HepG2 (cell line): Measurements from ENCODE around the gene DLL4. TPM values are rescaled to one million over a fixed set of nuclear protein-coding genes. Genes with fewer than 3 reads are reported as not detected.

Experiments used
- ATAC-seq: fragments of 200-7000 bp; cut with Tn5 transposase; 3 replicates; pipeline ENCODE4 v1.9.1; 2020; ENCODE audit warnings: mild to moderate bottlenecking, moderate library complexity
- BruUV-seq: library from RNA; stranded (reverse); fragments of 400-500 nt; replicated peaks from 2 replicates; lab custom pipeline; 2021; lab: Mats Ljungman, UMichigan
- CTCF ChIA-PET: fragments of 300-600 bp; formaldehyde crosslinking; extraction: SDS; loops from one replicate; lab custom pipeline; 2021; ENCODE audit warnings: low total read pairs, inconsistent platforms, low intra/inter-chr PET ratio; lab: Yijun Ruan, JAX
- POLR2A ChIA-PET: fragments of 350-600 bp; sonication (Branson Sonifier 250); formaldehyde crosslinking; loops from one replicate; lab custom pipeline; 2020; ENCODE audit warnings: antibody characterized with exemption, inconsistent platforms; lab: Yijun Ruan, JAX
- DNase-seq: peaks from one replicate; pipeline ENCODE4 v3.0.0-alpha.2; 2015; ENCODE audit warnings: low spot score
- FAIRE-seq: peaks from 3 replicates; lab custom pipeline; 2011; peaks lifted over from hg19 to GRCh38; lab: Jason Lieb, UNC
- H2AFZ ChIP-seq: one replicate; pipeline ENCODE4 v1.6.1; 2011; ENCODE audit warnings: low read length, inconsistent platforms
- H3K27ac ChIP-seq: fragments of 300-600 bp; 3 replicates; pipeline ENCODE4 v1.8.0; 2011; ENCODE audit warnings: mixed run types, mild to moderate bottlenecking, mixed read lengths, low read length, inconsistent platforms; ENCODE audit not compliant: insufficient read depth; ENCODE audit errors: extremely low read length
- H3K27me3 ChIP-seq, 2 experiments: fragments of 200-600 bp in 1 of 2; 2 replicates in 1 of 2; 3 replicates in 1 of 2; pipeline versions ENCODE4 v1.6.0 to v1.8.0; 2011; ENCODE audit warnings: low read length in 2 of 2, mild to moderate bottlenecking in 2 of 2, moderate library complexity in 2 of 2, inconsistent platforms in 1 of 2; ENCODE audit not compliant: insufficient read depth in 2 of 2, control insufficient read depth in 1 of 2
- H3K36me3 ChIP-seq, 2 experiments: fragments of 200-600 bp in 1 of 2; replicated peaks in 1 of 2; 2 replicates in 1 of 2; 3 replicates in 1 of 2; pipeline versions ENCODE4 v1.5.1 to v1.8.0; 2011; ENCODE audit warnings: low read length in 2 of 2, inconsistent platforms in 1 of 2; ENCODE audit not compliant: insufficient read depth in 2 of 2, control insufficient read depth in 1 of 2
- H3K4me1 ChIP-seq: 2 replicates; pipeline ENCODE4 v1.5.1; 2012; ENCODE audit warnings: low read length, inconsistent platforms; ENCODE audit not compliant: insufficient read depth
- H3K4me2 ChIP-seq: 2 replicates; pipeline ENCODE4 v1.6.0; 2011; ENCODE audit warnings: low read depth, low read length, inconsistent platforms
- H3K4me3 ChIP-seq, 3 experiments: fragments of 200-600 bp in 1 of 3; sonication (generic), shearing (Covaris generic) in 1 of 3; replicated peaks in 1 of 3; 2 replicates each; pipeline ENCODE4 v1.5.1; 2011 to 2016; ENCODE audit warnings: low read length in 3 of 3, inconsistent platforms in 2 of 3, low read depth in 2 of 3, mild to moderate bottlenecking in 2 of 3, control low read depth in 1 of 3, mixed read lengths in 1 of 3; ENCODE audit not compliant: insufficient read depth in 1 of 3
- H3K79me2 ChIP-seq: one replicate; pipeline ENCODE4 v1.6.1; 2011; ENCODE audit warnings: low read length, inconsistent platforms; ENCODE audit not compliant: insufficient read depth
- H3K9ac ChIP-seq: 2 replicates; pipeline ENCODE4 v1.6.0; 2011; ENCODE audit warnings: mild to moderate bottlenecking, low read depth, low read length, inconsistent platforms; ENCODE audit not compliant: insufficient read depth
- H3K9me3 ChIP-seq: 2 replicates; pipeline ENCODE4 v1.5.1; 2012; ENCODE audit warnings: mild to moderate bottlenecking, low read length
- H4K20me1 ChIP-seq: 2 replicates; pipeline ENCODE4 v1.6.0; 2011; ENCODE audit warnings: inconsistent platforms, mild to moderate bottlenecking, low read length, moderate library complexity; ENCODE audit not compliant: insufficient read depth
- BORCS8-MEF2B ChIP-seq: sonication (generic); formaldehyde crosslinking; IDR thresholded peaks from 2 replicates; pipeline ENCODE4 v1.8.0; 2022; ENCODE audit warnings: mild to moderate bottlenecking, missing genetic modification reagents
- CENPX ChIP-seq: sonication (generic); formaldehyde crosslinking; IDR thresholded peaks from 2 replicates; pipeline ENCODE4 v1.9.0; 2021; ENCODE audit warnings: mild to moderate bottlenecking, missing genetic modification reagents, moderate library complexity
- DPF2 ChIP-seq: sonication (generic); formaldehyde crosslinking; IDR thresholded peaks from 2 replicates; pipeline ENCODE4 v1.4.0; 2020; ENCODE audit warnings: mild to moderate bottlenecking, low read depth, missing genetic modification reagents, borderline replicate concordance
- EED ChIP-seq: sonication (generic); formaldehyde crosslinking; IDR thresholded peaks from 2 replicates; pipeline ENCODE4 v1.5.0; 2020; ENCODE audit warnings: mild to moderate bottlenecking, missing genetic modification reagents
- HNRNPK ChIP-seq: fragments of 200-400 bp; formaldehyde crosslinking; IDR thresholded peaks from 2 replicates; pipeline ENCODE4 v1.6.1; 2018; ENCODE audit warnings: low read length, low read depth, moderate library complexity, mild to moderate bottlenecking; ENCODE audit not compliant: poor library complexity, severe bottlenecking
- JUN ChIP-seq: sonication (generic); formaldehyde crosslinking; IDR thresholded peaks from 2 replicates; pipeline ENCODE4 v1.4.0; 2020; ENCODE audit warnings: mild to moderate bottlenecking, missing genetic modification reagents
- MAZ ChIP-seq, 2 experiments: sonication (generic) in 1 of 2; formaldehyde crosslinking in 1 of 2; IDR thresholded peaks; 2 replicates each; pipeline versions ENCODE4 v1.5.0 to v1.6.1; 2012 to 2020; ENCODE audit warnings: low read depth in 2 of 2, mild to moderate bottlenecking in 2 of 2, borderline replicate concordance in 1 of 2, improper control_type of control experiment in 1 of 2, low read length in 1 of 2, missing genetic modification reagents in 1 of 2, moderate library complexity in 1 of 2
- SIN3A ChIP-seq: IDR thresholded peaks from 2 replicates; pipeline ENCODE4 v1.6.1; 2011; ENCODE audit warnings: low read depth, mild to moderate bottlenecking, control low read depth, low read length, borderline replicate concordance
- ZIK1 ChIP-seq: sonication (generic); formaldehyde crosslinking; IDR thresholded peaks from 2 replicates; pipeline ENCODE4 v1.5.0; 2020; ENCODE audit warnings: mild to moderate bottlenecking, low read depth, missing genetic modification reagents, borderline replicate concordance
- ZNF468 ChIP-seq: sonication (generic); formaldehyde crosslinking; IDR thresholded peaks from 2 replicates; pipeline ENCODE4 v1.8.0; 2022; ENCODE audit warnings: mild to moderate bottlenecking, moderate library complexity, missing genetic modification reagents
- ZNF660 ChIP-seq: sonication (generic); formaldehyde crosslinking; IDR thresholded peaks from 2 replicates; pipeline ENCODE4 v1.5.1; 2020; ENCODE audit warnings: mild to moderate bottlenecking, low read depth, missing genetic modification reagents, borderline replicate concordance
- ZNF772 ChIP-seq: sonication (generic); formaldehyde crosslinking; IDR thresholded peaks from 2 replicates; pipeline ENCODE4 v1.5.0; 2020; ENCODE audit warnings: mild to moderate bottlenecking, missing genetic modification reagents
- ZNF788 ChIP-seq: sonication (generic); formaldehyde crosslinking; IDR thresholded peaks from 2 replicates; pipeline ENCODE4 v1.5.0; 2020; ENCODE audit warnings: mild to moderate bottlenecking, missing genetic modification reagents, borderline replicate concordance
- WGBS: methylation state at CpG from one replicate; pipeline ENCODE4 v1.1.6; 2017; ENCODE audit warnings: low lambda C conversion rate; 5-methylcytosine and 5-hydroxymethylcytosine counted together
- in situ Hi-C: cut with HindIII; loops from 2 replicates; pipeline ENCODE4 v1.10.0; 2017; ENCODE audit warnings: low pct_unique_long_range_greater_than_20kb; ENCODE audit not compliant: extremely low pct_ligation_motif_present
- intact Hi-C: fragments of 100-400 bp; cut with micrococcal nuclease; formaldehyde crosslinking; loops from one replicate; pipeline ENCODE4 v1.10.0; 2022; ENCODE audit not compliant: unreplicated experiment
- polyA plus RNA-seq, 8 experiments: library from polyadenylated mRNA; depleted of rRNA in 3 of 8; stranded (reverse) in 7 of 8; unstranded in 1 of 8; fragments of >200 nt; fragmentation: Illumina TruSeq in 4 of 8; extraction: Trizol in 4 of 8; gene quantifications; 2 replicates each; pipeline versions ENCODE4 v1.2.1 to v1.2.3, GENCODE V29; 2011 to 2016; ENCODE audit warnings: low read depth in 4 of 8, missing spikeins in 1 of 8, mixed read lengths in 1 of 8; ENCODE audit not compliant: insufficient read depth in 1 of 8
- total RNA-seq, 5 experiments: library from RNA; depleted of rRNA; stranded (reverse); fragments of >200 nt; fragmentation: Illumina TruSeq; extraction: Trizol; gene quantifications; 2 replicates each; pipeline ENCODE4 v1.2.3, GENCODE V29; 2016; ENCODE audit warnings: low read depth in 1 of 5
- TF ChIP-seq, protein P1 (sequence below): sonication (generic); formaldehyde crosslinking; IDR thresholded peaks from 2 replicates; pipeline ENCODE4 v1.8.1; 2023; ENCODE audit warnings: mild to moderate bottlenecking, inconsistent platforms, moderate library complexity, missing genetic modification reagents, borderline replicate concordance
- TF ChIP-seq, protein P2 (sequence below): sonication (generic); formaldehyde crosslinking; IDR thresholded peaks from 2 replicates; pipeline ENCODE4 v1.8.1; 2023; ENCODE audit warnings: missing genetic modification reagents, inconsistent platforms, borderline replicate concordance
- TF ChIP-seq, protein P3 (sequence below): fragments of 450-650 bp; IDR thresholded peaks from 2 replicates; pipeline ENCODE4 v1.6.1; 2016
- TF ChIP-seq, protein P4 (sequence below): sonication (generic); formaldehyde crosslinking; IDR thresholded peaks from 2 replicates; pipeline ENCODE4 v1.4.0; 2020; ENCODE audit warnings: mild to moderate bottlenecking, missing genetic modification reagents

Gene DLL4
- total and polyA plus RNA-seq, 2 of the 13 experiments (the other 11 are each of a cell fraction or from before 2014, with no cell fraction given), result 0.20 to 0.25 TPM

- Histone ChIP-seq H3K4me1 (peaks cover 99% of the 10 kb centered on the region), H3K36me3 (no peaks in the 10 kb centered on the region), H3K27ac (no peak overlapping the region), H3K9ac (no peak overlapping the region), H3K9me3 (no peaks in the 10 kb centered on the region), H2AFZ (no peak overlapping the region), H3K27me3 (peaks cover 9 to 50% of the 10 kb centered on the region in 2 experiments), H3K79me2 (no peaks in the 10 kb centered on the region), H3K4me2 (peak overlapping the region; percentile 96), H4K20me1 (no peaks in the 10 kb centered on the region), H3K4me3 (peak overlapping the region in 2 of 3 experiments; percentile 49 to 70; a peak in 3 of 6 replicates)
- BruUV-seq, result no TSS peak
- ChIA-PET CTCF (no interaction called here), POLR2A (interaction anchor here (1.3 to 1.9 kb wide), 2 partner anchors 10 to 17 kb away, joined by 3 to 7 read pairs; no protein-coding TSS in a partner anchor)
- in situ Hi-C loops (no loop called here), intact Hi-C loops (no loop called here)
- FAIRE-seq (no peak), ATAC-seq (no peak), DNase-seq (no peak)
- 75% methylated on average over 13 of the region's 16 CpGs for WGBS
- TF ChIP-seq HNRNPK (no peak), CENPX (CRISPR knock-in tag) (no peak), SIN3A (0 out of 2 replicates have a peak, but pooled peaks have one; percentile 20), ZNF788 (CRISPR knock-in tag) (no peak), BORCS8-MEF2B (CRISPR knock-in tag) (no peak), JUN (CRISPR knock-in tag) (no peak), ZNF468 (CRISPR knock-in tag) (no peak), MAZ (IDR thresholded peaks at IDR 0.05; ENCODE audit: borderline replicate concordance, low read depth, low read length) (no peak), MAZ (CRISPR knock-in tag; IDR thresholded peaks at IDR 0.05; ENCODE audit: low read depth) (0 out of 2 replicates have a peak, but pooled peaks have one; percentile 5), ZNF772 (CRISPR knock-in tag) (0 out of 2 replicates have a peak, but pooled peaks have one; percentile 15), DPF2 (CRISPR knock-in tag) (no peak), ZNF660 (no peak), ZIK1 (CRISPR knock-in tag) (no peak), EED (CRISPR knock-in tag) (0 out of 2 replicates have a peak, but pooled peaks have one; percentile 17)
- TF ChIP-seq, protein P1, sequence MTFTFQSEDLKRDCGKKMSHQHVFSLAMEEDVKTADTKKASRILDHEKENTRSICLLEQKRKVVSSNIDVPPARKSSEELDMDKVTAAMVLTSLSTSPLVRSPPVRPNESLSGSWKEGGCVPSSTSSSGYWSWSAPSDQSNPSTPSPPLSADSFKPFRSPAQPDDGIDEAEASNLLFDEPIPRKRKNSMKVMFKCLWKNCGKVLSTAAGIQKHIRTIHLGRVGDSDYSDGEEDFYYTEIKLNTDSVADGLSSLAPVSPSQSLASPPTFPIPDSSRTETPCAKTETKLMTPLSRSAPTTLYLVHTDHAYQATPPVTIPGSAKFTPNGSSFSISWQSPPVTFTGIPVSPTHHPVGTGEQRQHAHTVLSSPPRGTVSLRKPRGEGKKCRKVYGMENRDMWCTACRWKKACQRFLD (CRISPR knock-in tag), result no peak
- TF ChIP-seq, protein P2, sequence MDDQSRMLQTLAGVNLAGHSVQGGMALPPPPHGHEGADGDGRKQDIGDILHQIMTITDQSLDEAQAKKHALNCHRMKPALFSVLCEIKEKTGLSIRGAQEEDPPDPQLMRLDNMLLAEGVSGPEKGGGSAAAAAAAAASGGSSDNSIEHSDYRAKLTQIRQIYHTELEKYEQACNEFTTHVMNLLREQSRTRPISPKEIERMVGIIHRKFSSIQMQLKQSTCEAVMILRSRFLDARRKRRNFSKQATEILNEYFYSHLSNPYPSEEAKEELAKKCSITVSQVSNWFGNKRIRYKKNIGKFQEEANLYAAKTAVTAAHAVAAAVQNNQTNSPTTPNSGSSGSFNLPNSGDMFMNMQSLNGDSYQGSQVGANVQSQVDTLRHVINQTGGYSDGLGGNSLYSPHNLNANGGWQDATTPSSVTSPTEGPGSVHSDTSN (CRISPR knock-in tag), result no peak
- TF ChIP-seq, protein P3, sequence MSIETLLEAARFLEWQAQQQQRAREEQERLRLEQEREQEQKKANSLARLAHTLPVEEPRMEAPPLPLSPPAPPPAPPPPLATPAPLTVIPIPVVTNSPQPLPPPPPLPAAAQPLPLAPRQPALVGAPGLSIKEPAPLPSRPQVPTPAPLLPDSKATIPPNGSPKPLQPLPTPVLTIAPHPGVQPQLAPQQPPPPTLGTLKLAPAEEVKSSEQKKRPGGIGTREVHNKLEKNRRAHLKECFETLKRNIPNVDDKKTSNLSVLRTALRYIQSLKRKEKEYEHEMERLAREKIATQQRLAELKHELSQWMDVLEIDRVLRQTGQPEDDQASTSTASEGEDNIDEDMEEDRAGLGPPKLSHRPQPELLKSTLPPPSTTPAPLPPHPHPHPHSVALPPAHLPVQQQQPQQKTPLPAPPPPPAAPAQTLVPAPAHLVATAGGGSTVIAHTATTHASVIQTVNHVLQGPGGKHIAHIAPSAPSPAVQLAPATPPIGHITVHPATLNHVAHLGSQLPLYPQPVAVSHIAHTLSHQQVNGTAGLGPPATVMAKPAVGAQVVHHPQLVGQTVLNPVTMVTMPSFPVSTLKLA, result no peak
- TF ChIP-seq, protein P4, sequence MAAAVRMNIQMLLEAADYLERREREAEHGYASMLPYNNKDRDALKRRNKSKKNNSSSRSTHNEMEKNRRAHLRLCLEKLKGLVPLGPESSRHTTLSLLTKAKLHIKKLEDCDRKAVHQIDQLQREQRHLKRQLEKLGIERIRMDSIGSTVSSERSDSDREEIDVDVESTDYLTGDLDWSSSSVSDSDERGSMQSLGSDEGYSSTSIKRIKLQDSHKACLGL, result 0 out of 2 replicates have a peak, but pooled peaks have one; percentile 13
Measured at GRCh38 chr15:40931300-40932142, 2.4 kb downstream of the DLL4 start.
